ENCODE results near the gene CIC.

DNA sequence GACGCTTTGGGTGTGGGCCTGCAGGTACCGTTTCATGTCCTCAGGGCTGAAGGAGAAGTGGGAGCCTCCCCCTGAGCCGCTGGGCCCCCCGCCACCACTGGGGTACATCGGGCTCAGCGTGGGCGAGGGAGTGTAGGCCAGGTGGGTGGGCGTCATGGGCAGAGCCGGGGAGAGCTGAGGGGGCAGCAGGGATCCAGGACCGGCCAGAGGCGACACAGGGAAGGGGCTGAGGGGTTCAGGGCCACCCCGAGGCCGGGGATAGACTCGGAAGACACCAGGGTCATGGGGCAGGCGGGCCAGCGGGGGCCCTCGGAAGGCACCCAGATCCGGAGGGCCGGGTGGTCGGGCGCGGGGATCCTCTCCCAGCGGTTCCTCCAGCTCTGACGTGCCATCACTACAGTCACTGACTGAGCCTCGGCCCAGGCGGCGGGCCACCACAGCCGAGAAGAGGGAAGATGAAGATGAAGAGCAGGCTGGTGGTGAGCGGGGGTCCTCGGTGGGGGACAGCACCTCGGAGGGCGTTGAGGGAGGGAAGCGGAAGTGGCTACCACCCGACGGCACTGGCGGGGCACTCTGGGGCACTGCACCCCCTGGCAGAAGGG, 19.8 kb upstream of the CIC start:
- TF ChIP-seq, protein P1, sequence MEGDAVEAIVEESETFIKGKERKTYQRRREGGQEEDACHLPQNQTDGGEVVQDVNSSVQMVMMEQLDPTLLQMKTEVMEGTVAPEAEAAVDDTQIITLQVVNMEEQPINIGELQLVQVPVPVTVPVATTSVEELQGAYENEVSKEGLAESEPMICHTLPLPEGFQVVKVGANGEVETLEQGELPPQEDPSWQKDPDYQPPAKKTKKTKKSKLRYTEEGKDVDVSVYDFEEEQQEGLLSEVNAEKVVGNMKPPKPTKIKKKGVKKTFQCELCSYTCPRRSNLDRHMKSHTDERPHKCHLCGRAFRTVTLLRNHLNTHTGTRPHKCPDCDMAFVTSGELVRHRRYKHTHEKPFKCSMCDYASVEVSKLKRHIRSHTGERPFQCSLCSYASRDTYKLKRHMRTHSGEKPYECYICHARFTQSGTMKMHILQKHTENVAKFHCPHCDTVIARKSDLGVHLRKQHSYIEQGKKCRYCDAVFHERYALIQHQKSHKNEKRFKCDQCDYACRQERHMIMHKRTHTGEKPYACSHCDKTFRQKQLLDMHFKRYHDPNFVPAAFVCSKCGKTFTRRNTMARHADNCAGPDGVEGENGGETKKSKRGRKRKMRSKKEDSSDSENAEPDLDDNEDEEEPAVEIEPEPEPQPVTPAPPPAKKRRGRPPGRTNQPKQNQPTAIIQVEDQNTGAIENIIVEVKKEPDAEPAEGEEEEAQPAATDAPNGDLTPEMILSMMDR (IDR thresholded peaks at IDR 0.05), result no peak
- no peak for TF ChIP-seq POLR2A (IDR thresholded peaks at IDR 0.05)
